ENCODE results near the gene LRRC51. TPM values are rescaled to one million over a fixed set of nuclear protein-coding genes. Genes with fewer than 3 reads are reported as not detected.
"Not testable (repeated sequence)": the region's sequence is repeated elsewhere in the genome, so short reads cannot be mapped to it uniquely, and the experiment has no call there.

LRRC51 gene
- total RNA-seq, 2 experiments from 2014 or later: 6.8 to 8.3 TPM

DNA sequence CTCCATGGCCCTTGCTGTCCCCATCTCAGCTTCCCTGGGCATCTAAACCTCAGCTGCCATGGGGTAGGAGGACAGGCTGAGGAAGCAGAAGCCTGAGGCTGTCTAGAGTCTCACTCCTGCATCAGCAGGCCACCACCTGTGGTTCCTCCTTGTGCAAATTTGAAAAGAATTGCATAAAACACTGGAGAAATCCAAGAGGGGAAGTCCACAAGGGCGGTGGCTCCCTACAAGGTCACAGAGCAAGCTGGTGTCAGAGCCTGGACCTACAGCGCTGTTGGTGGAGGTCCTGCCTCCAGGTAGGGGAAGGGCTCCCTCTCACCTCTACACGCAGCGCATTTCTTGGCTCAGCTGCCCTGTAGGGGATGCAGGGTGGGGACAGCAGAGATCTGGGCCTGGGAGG is 54.8 kb downstream of the LRRC51 start, which contains the start of gene FOLR3:
TSS of gene FOLR3 (plus strand) at position 253 of the 400 bp plus-strand sequence. CDS start 228 bp downstream, outside the sequence.
- H3K9me3 Mint-ChIP-seq; DNase-seq; H3K27me3 Mint-ChIP-seq (ENCODE audit: low read depth); CTCF ChIA-PET; H3K27ac Mint-ChIP-seq; intact Hi-C loops (cut with micrococcal nuclease); H3K4me1 Mint-ChIP-seq (ENCODE audit: low read depth); H3K36me3 Mint-ChIP-seq (ENCODE audit: low read depth); H3K4me3 Mint-ChIP-seq: not testable (repeated sequence)

DNA sequence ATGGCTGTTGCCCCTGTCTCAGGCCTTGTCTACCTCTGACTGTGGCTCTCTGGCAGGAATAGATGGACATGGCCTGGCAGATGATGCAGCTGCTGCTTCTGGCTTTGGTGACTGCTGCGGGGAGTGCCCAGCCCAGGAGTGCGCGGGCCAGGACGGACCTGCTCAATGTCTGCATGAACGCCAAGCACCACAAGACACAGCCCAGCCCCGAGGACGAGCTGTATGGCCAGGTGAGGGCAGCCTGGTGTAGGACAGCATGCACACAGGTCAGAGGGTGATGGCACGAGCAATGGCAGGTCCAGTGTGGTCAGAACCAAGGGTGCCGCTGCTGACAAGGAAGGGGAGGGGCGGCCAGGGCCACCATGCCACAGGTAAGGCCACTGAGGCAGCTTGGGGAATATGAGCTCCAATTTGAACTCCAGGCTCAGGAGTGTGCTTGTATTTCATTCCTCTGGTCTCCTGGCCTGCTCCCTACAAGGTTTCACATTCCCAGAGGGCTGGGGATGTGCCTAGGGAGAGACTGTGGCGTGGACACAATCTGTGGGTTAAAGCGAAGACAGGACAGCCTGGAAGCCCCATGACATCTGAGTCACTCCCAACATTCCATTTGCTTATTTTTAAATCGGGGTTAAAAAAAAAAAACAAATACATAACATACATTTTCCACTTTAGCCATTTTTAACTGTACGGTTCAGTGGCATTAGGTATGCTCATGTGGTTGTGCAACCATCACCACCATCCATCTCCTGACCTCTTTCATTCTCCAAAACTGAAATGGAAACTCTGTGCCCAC is 55.4 kb downstream of the LRRC51 start:
- DNase-seq: no peak
- Mint-ChIP-seq H3K27ac (no peak overlapping the region), H3K9me3 (no peaks in the 10 kb centered on the region), H3K36me3 (ENCODE audit: low read depth) (no peaks in the 10 kb centered on the region), H3K27me3 (ENCODE audit: low read depth) (peaks cover 3% of the 10 kb centered on the region), H3K4me1 (ENCODE audit: low read depth) (no peaks in the 10 kb centered on the region), H3K4me3 (no peak overlapping the region)
- CTCF ChIA-PET: no interaction called here
- intact Hi-C loops (cut with micrococcal nuclease): no loop called here

DNA sequence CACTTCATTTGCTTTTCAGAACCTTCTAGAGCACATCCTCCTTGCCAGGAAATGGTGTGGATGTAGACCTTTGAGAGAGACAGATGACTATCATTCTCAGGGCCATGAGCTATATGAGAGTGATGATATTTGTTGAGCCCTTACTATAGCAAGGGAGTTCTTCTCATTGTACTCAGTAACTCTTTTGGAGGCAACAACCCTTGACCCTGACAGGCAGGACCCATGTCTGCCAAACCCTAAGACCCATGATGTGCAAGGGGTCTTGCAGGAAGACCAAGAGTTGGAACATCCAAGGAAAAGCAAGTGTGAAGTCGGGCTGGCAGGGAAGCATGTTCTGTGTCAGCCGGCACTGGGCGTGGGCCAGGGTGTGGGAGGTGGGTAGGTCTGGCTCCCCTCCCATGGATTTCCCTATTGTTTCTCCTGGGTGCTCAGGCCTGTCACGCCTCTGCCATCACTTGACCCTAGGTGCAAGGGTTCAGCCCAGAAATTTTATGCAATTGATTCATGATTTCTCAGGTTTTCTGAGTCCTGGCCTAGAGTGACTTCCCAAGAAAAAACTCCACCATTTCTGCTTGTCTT is 56.1 kb downstream of the LRRC51 start:
- Mint-ChIP-seq H3K27ac (no peak overlapping the region), H3K4me3 (no peak overlapping the region), H3K36me3 (ENCODE audit: low read depth) (no peaks in the 10 kb centered on the region), H3K9me3 (no peaks in the 10 kb centered on the region), H3K4me1 (ENCODE audit: low read depth) (no peaks in the 10 kb centered on the region), H3K27me3 (ENCODE audit: low read depth) (no peaks in the 10 kb centered on the region)
- DNase-seq: no peak
- intact Hi-C loops (cut with micrococcal nuclease): no loop called here
- CTCF ChIA-PET: interaction anchor here (0.6 kb wide), 2 partner anchors 90 to 240 kb away, joined by 3 read pairs; no protein-coding TSS in a partner anchor

DNA sequence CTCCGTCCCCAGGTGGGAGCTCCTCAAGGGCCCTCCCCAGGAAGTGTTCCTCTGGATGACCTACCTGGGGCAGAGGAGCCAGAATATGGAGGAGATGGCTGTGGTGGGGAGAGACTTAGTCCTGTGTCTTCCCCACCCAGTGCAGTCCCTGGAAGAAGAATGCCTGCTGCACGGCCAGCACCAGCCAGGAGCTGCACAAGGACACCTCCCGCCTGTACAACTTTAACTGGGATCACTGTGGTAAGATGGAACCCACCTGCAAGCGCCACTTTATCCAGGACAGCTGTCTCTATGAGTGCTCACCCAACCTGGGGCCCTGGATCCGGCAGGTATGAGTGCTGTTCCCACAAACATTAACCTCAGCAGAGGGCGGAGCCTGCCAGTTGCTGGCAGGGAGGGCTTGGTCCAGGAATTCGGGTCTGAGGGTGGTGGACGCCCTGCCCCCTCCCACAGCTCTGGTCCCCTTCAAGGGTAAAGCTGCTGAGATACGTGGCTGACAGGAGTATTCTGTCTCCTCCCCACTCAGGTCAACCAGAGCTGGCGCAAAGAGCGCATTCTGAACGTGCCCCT is 58.3 kb downstream of the LRRC51 start:
- Mint-ChIP-seq H3K27me3 (ENCODE audit: low read depth) (no peaks in the 10 kb centered on the region), H3K27ac (no peak overlapping the region), H3K9me3 (no peaks in the 10 kb centered on the region), H3K4me1 (ENCODE audit: low read depth) (peaks cover under 1% of the 10 kb centered on the region), H3K36me3 (ENCODE audit: low read depth) (no peaks in the 10 kb centered on the region), H3K4me3 (no peak overlapping the region)
- intact Hi-C loops (cut with micrococcal nuclease): no loop called here
- no peak for DNase-seq
- CTCF ChIA-PET: interaction anchor here (0.5 to 1.4 kb wide), 2 partner anchors 8 to 267 kb away, joined by 3 to 5 read pairs; no protein-coding TSS in a partner anchor

DNA sequence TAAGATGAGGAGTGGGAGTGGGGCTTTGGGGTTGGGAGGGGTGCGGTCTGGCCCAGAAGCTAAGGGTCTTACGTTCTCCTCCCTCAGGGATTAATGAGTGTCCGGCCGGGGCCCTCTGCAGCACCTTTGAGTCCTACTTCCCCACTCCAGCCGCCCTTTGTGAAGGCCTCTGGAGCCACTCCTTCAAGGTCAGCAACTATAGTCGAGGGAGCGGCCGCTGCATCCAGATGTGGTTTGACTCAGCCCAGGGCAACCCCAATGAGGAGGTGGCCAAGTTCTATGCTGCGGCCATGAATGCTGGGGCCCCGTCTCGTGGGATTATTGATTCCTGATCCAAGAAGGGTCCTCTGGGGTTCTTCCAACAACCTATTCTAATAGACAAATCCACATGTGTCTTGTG is 58.9 kb downstream of the LRRC51 start:
- Mint-ChIP-seq H3K27ac (no peak overlapping the region), H3K9me3 (no peaks in the 10 kb centered on the region), H3K4me1 (ENCODE audit: low read depth) (peaks cover 1% of the 10 kb centered on the region), H3K27me3 (ENCODE audit: low read depth) (no peaks in the 10 kb centered on the region), H3K36me3 (ENCODE audit: low read depth) (no peaks in the 10 kb centered on the region), H3K4me3 (no peak overlapping the region)
- intact Hi-C loops (cut with micrococcal nuclease): no loop called here
- no peak for DNase-seq
- CTCF ChIA-PET: interaction anchor here (0.5 kb wide), 1 partner anchor 266 kb away, joined by 5 read pairs; no protein-coding TSS in a partner anchor

DNA sequence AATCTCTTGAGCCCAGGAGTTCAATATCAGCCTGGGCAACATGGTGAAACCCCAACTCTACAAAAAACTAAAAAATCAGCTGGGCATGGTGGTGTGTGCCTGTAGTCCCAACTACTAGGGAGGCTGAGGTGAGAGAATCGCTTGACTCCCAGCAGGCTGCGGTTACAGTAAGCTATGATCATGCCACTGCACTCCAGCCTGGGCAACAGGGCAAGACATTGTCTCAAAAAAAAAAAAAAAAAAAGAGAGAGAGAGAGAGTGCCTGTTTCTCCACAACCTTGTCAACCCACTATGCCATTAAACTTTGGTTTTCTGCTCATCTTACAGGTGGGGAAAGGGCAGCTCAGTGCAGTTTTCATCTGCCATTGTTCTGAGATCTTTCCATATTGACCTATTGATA is 60.0 kb downstream of the LRRC51 start:
- Mint-ChIP-seq H3K4me3 (no peak overlapping the region), H3K27me3 (ENCODE audit: low read depth) (no peaks in the 10 kb centered on the region), H3K36me3 (ENCODE audit: low read depth) (no peaks in the 10 kb centered on the region), H3K4me1 (ENCODE audit: low read depth) (peaks cover 1% of the 10 kb centered on the region), H3K9me3 (no peaks in the 10 kb centered on the region), H3K27ac (no peak overlapping the region)
- CTCF ChIA-PET: interaction anchor here (1.0 to 1.4 kb wide), 2 partner anchors 58 to 115 kb away, joined by 3 to 4 read pairs; no protein-coding TSS in a partner anchor
- intact Hi-C loops (cut with micrococcal nuclease): loop anchor here (5.0 kb wide), 1 partner anchor 228 kb away; no protein-coding TSS in a partner anchor
- DNase-seq: no peak

DNA sequence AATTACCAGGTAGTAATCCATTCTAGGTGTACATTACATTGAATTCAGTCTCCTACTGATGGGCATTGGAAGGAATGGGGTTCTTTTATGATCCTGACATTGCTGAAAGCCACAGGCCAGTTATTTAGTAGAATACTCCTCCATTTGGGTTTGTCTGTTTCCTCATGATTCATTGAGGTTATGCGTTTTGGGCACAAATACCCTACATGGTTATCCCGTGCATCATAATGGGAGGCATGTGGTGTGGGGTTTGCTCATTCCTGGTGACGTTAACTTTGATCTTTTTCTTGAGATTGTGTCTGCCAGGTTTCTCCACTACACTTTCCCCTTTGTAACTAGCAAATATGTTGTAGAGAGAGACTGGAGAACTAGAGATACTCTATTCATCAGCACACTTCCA is 60.4 kb downstream of the LRRC51 start:
- Mint-ChIP-seq H3K9me3 (no peaks in the 10 kb centered on the region), H3K4me1 (ENCODE audit: low read depth) (peaks cover 1% of the 10 kb centered on the region), H3K4me3 (no peak overlapping the region), H3K27ac (no peak overlapping the region), H3K27me3 (ENCODE audit: low read depth) (no peaks in the 10 kb centered on the region), H3K36me3 (ENCODE audit: low read depth) (no peaks in the 10 kb centered on the region)
- DNase-seq: no peak
- CTCF ChIA-PET: interaction anchor here (1.0 to 1.4 kb wide), 2 partner anchors 58 to 116 kb away, joined by 3 to 4 read pairs; no protein-coding TSS in a partner anchor
- intact Hi-C loops (cut with micrococcal nuclease): loop anchor here (5.0 kb wide), 1 partner anchor 229 kb away; no protein-coding TSS in a partner anchor

DNA sequence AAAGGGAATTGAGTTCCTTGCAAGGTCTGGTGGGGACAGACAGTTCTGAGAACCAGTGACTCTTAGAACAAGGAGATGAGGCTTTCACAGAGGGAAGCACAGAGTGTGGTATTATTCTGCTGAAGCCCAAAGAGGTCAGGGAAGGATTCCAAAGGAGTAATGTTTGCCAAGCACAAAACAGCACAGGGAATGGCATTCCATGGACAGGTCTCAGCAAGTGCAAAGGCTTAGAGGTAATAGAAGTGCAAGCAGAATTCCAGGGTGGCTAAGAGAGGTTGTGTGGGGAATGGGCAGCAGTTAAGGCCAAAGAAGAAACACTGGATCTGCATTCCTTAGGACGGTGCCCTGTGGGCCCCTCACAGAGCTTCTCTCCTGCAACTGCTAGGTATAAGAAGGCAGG is 61.4 kb downstream of the LRRC51 start:
- DNase-seq; H3K27ac Mint-ChIP-seq; H3K27me3 Mint-ChIP-seq (ENCODE audit: low read depth); H3K9me3 Mint-ChIP-seq; H3K36me3 Mint-ChIP-seq (ENCODE audit: low read depth); H3K4me3 Mint-ChIP-seq; H3K4me1 Mint-ChIP-seq (ENCODE audit: low read depth): not testable (repeated sequence)
- CTCF ChIA-PET: interaction anchor here (1.4 kb wide), 1 partner anchor 117 kb away, joined by 3 read pairs; no protein-coding TSS in a partner anchor
- intact Hi-C loops (cut with micrococcal nuclease): loop anchor here (5.0 kb wide), 1 partner anchor 230 kb away; no protein-coding TSS in a partner anchor

DNA sequence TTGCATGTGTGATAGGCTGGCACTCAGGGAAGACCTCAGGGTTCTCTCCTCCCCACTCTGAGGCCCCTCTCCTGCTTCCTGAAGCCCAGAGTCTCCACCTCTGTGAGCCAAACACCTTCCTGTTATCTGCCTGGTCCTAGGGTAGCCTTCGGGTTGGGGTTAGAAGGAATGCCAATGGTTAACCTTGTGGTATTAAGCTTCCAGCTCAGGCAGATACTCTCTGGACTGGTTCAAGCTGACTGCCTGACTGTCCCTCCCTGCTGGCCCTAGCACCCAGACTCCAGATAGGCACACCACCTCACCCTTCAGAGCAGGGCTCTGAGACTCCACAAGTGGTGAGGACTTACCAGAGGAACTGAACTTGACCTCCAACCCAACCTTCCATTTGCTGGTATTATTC is 61.9 kb downstream of the LRRC51 start:
- not testable (repeated sequence) for H3K27me3 Mint-ChIP-seq (ENCODE audit: low read depth); H3K9me3 Mint-ChIP-seq; H3K27ac Mint-ChIP-seq; H3K4me1 Mint-ChIP-seq (ENCODE audit: low read depth); DNase-seq; H3K36me3 Mint-ChIP-seq (ENCODE audit: low read depth); H3K4me3 Mint-ChIP-seq
- CTCF ChIA-PET: interaction anchor here (1.2 to 3.5 kb wide), 2 partner anchors 13 to 117 kb away, joined by 3 to 33 read pairs; no protein-coding TSS in a partner anchor
- intact Hi-C loops (cut with micrococcal nuclease): loop anchor here (5.0 kb wide), 1 partner anchor 230 kb away; no protein-coding TSS in a partner anchor

DNA sequence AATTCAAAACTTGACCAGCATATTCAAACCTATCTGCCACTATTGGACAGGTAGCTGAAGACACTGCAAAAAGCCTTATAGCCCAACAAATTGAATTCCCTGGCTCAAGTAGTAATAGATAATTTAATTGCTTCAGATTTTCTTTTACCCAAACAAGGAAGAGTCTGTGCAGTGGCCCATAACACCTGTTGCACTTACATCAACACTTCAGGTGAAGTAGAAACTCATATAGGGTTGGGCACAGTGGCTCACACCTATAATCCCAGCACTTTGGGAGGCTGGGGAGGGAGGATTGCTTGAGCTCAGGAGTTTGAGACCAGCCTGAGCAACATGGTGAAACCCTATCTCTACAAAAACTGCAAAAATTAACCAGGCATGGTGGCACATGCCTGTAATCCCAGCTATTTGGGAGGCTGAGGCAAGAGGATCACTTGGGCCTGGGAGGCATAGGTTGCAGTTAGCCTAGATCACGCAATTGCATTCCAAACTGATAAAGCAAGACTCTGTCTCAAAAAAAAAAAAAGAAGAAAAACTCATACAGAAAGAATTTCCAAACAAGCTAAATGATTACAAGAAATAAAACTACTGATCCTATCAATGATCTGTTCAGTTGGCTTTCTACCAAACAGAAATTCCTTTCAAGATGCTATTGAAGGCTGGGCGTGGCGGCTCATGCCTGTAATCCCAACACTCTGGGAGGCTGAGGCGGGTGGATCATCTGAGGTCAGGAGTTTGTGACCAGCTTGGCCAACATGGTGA is 64.3 kb downstream of the LRRC51 start:
- intact Hi-C loops (cut with micrococcal nuclease): loop anchor here (1.0 to 5.0 kb wide), 4 partner anchors 32 to 233 kb away; partner anchors contain the start of gene ANAPC15
- no peak overlapping the region for H3K4me3 Mint-ChIP-seq
- CTCF ChIA-PET: interaction anchor here (0.6 to 3.5 kb wide), 24 partner anchors 9 to 379 kb away, joined by 3 to 33 read pairs (median 6); no protein-coding TSS in a partner anchor
- H3K4me1 Mint-ChIP-seq (ENCODE audit: low read depth): peaks cover 1% of the 10 kb centered on the region
- H3K27me3 Mint-ChIP-seq (ENCODE audit: low read depth): no peaks in the 10 kb centered on the region
- no peaks in the 10 kb centered on the region for H3K9me3 Mint-ChIP-seq
- no peak for DNase-seq
- H3K27ac Mint-ChIP-seq: no peak overlapping the region
- H3K36me3 Mint-ChIP-seq (ENCODE audit: low read depth): no peaks in the 10 kb centered on the region

Measured in activated naive CD4-positive, alpha-beta T cell treated with anti-CD3 and anti-CD28 coated beads for 36 hours (primary cell).